ENCODE results near the gene MRPL44.
"Not testable (repeated sequence)": the region's sequence is repeated elsewhere in the genome, so short reads cannot be mapped to it uniquely, and the experiment has no call there.

Gene MRPL44

GRCh38 chr2:223937535-223937934 lies 19.7 kb upstream of the MRPL44 start:
- H3K4me2 ChIP-seq (ENCODE audit: low read length), result no peak overlapping the region
- no peak overlapping the region for H3K9ac ChIP-seq (ENCODE audit: low read length)
- no peaks in the 10 kb centered on the region for H3K9me3 ChIP-seq (ENCODE audit: insufficient read depth, low read depth, low read length)
- H3K18ac ChIP-seq (ENCODE audit: low read length), result no peak overlapping the region
- H2AK5ac ChIP-seq (ENCODE audit: low read length), result no peak overlapping the region
- no peaks in the 10 kb centered on the region for H3K27me3 ChIP-seq (ENCODE audit: insufficient read depth, low read length)
- no peaks in the 10 kb centered on the region for H3K36me3 ChIP-seq (ENCODE audit: control insufficient read depth in 1 of 2, insufficient read depth in 2 of 2, low read length in 2 of 2)
- no CpG with 5 or more reads among the region's 1 CpG for WGBS (ENCODE audit: extremely low coverage, insufficient coverage, insufficient read length)
- no peak overlapping the region for H2AFZ ChIP-seq (ENCODE audit: insufficient read depth, low read length, poor library complexity)
- no peak overlapping the region for H4K91ac ChIP-seq (ENCODE audit: low read depth, low read length)
- H3K79me1 ChIP-seq (ENCODE audit: low read length), result no peaks in the 10 kb centered on the region
- H2BK5ac ChIP-seq (ENCODE audit: low read depth, low read length, poor library complexity), result no peak overlapping the region
- peaks cover 7% of the 10 kb centered on the region for H3K79me2 ChIP-seq (ENCODE audit: control insufficient read depth, insufficient read depth, low read length, poor library complexity)
- H3K4me1 ChIP-seq (ENCODE audit: control insufficient read depth in 1 of 2, insufficient read depth in 2 of 2, low read length in 2 of 2), result peaks cover 0 to 3% of the 10 kb centered on the region in 2 experiments
- no peak overlapping the region for H2BK120ac ChIP-seq (ENCODE audit: insufficient read depth, low read length, poor library complexity)
- no peak overlapping the region for H3K4me3 ChIP-seq (ENCODE audit: low read depth, low read length)
- H2BK12ac ChIP-seq (ENCODE audit: low read length), result no peak overlapping the region
- H3K4ac ChIP-seq (ENCODE audit: low read depth, low read length), result no peak overlapping the region
- DNase-seq, result no peak
- H3K14ac ChIP-seq (ENCODE audit: low read length), result no peak overlapping the region
- H4K8ac ChIP-seq (ENCODE audit: low read depth, low read length), result no peak overlapping the region
- H4K12ac ChIP-seq (ENCODE audit: low read depth, low read length), result no peak overlapping the region
- no peak overlapping the region for H3K27ac ChIP-seq (ENCODE audit: low read depth, low read length)
- no peak overlapping the region for H3K23ac ChIP-seq (ENCODE audit: low read length)

DNA sequence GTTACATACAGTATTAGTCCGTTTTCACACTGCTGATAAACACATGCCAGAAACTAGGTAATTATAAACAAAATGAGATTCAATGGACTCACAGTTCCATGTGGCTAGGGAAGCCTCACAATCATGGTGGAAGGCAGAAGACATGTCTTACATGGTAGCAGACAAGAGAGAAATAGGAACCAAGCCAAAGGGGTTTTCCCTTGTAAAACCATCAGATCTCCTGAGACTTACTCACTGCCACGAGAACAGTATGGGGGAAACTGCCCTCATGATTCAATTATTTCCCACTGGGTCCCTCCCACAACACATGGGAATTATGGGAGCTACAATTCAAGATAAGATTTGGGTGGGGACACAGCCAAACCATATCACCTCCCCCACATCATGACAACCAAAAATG lies 17.8 kb upstream of the MRPL44 start:
- H3K18ac ChIP-seq (ENCODE audit: low read length); H4K91ac ChIP-seq (ENCODE audit: low read depth, low read length); H2AK5ac ChIP-seq (ENCODE audit: low read length); H3K79me2 ChIP-seq (ENCODE audit: control insufficient read depth, insufficient read depth, low read length, poor library complexity); H3K9ac ChIP-seq (ENCODE audit: low read length); H3K4me3 ChIP-seq (ENCODE audit: low read depth, low read length); H3K9me3 ChIP-seq (ENCODE audit: insufficient read depth, low read depth, low read length); H2BK120ac ChIP-seq (ENCODE audit: insufficient read depth, low read length, poor library complexity); H3K14ac ChIP-seq (ENCODE audit: low read length); H2BK5ac ChIP-seq (ENCODE audit: low read depth, low read length, poor library complexity); H3K79me1 ChIP-seq (ENCODE audit: low read length); H3K36me3 ChIP-seq (ENCODE audit: control insufficient read depth in 1 of 2, insufficient read depth in 2 of 2, low read length in 2 of 2); H3K4me1 ChIP-seq (ENCODE audit: control insufficient read depth in 1 of 2, insufficient read depth in 2 of 2, low read length in 2 of 2); H3K27me3 ChIP-seq (ENCODE audit: insufficient read depth, low read length); H3K23ac ChIP-seq (ENCODE audit: low read length); H2BK12ac ChIP-seq (ENCODE audit: low read length); H4K12ac ChIP-seq (ENCODE audit: low read depth, low read length); H3K4me2 ChIP-seq (ENCODE audit: low read length); H4K8ac ChIP-seq (ENCODE audit: low read depth, low read length); H3K27ac ChIP-seq (ENCODE audit: low read depth, low read length); H2AFZ ChIP-seq (ENCODE audit: insufficient read depth, low read length, poor library complexity): not testable (repeated sequence)
- peak overlapping the region; percentile 40 for H3K4ac ChIP-seq (ENCODE audit: low read depth, low read length)
- peak in 1 of 2 donors; percentile 9 for DNase-seq
- no CpG with 5 or more reads among the region's 2 CpGs for WGBS (ENCODE audit: extremely low coverage, insufficient coverage, insufficient read length)

- Histone ChIP-seq H2BK5ac (ENCODE audit: low read depth, low read length, poor library complexity) (no peak overlapping the region), H2BK120ac (ENCODE audit: insufficient read depth, low read length, poor library complexity) (no peak overlapping the region), H4K12ac (ENCODE audit: low read depth, low read length) (no peak overlapping the region), H3K4me3 (ENCODE audit: low read depth, low read length) (no peak overlapping the region), H3K14ac (ENCODE audit: low read length) (no peak overlapping the region), H3K4me1 (ENCODE audit: control insufficient read depth in 1 of 2, insufficient read depth in 2 of 2, low read length in 2 of 2) (no peaks in the 10 kb centered on the region), H2AFZ (ENCODE audit: insufficient read depth, low read length, poor library complexity) (no peak overlapping the region), H4K91ac (ENCODE audit: low read depth, low read length) (no peak overlapping the region), H3K9ac (ENCODE audit: low read length) (no peak overlapping the region), H3K18ac (ENCODE audit: low read length) (peak overlapping the region; percentile 20), H2BK12ac (ENCODE audit: low read length) (no peak overlapping the region), H2AK5ac (ENCODE audit: low read length) (no peak overlapping the region), H3K23ac (ENCODE audit: low read length) (no peak overlapping the region), H3K79me1 (ENCODE audit: low read length) (peaks cover 10% of the 10 kb centered on the region), H3K27me3 (ENCODE audit: insufficient read depth, low read length) (no peaks in the 10 kb centered on the region), H4K8ac (ENCODE audit: low read depth, low read length) (no peak overlapping the region), H3K4me2 (ENCODE audit: low read length) (no peak overlapping the region), H3K27ac (ENCODE audit: low read depth, low read length) (no peak overlapping the region), H3K4ac (ENCODE audit: low read depth, low read length) (peak overlapping the region; percentile 43), H3K9me3 (ENCODE audit: insufficient read depth, low read depth, low read length) (no peaks in the 10 kb centered on the region), H3K79me2 (ENCODE audit: control insufficient read depth, insufficient read depth, low read length, poor library complexity) (peaks cover 16% of the 10 kb centered on the region), H3K36me3 (ENCODE audit: control insufficient read depth in 1 of 2, insufficient read depth in 2 of 2, low read length in 2 of 2) (no peaks in the 10 kb centered on the region)
- DNase-seq, result no peak
- WGBS (ENCODE audit: extremely low coverage, insufficient coverage, insufficient read length), result no CpG with 5 or more reads among the region's 12 CpGs
These were observed 15.5 kb upstream of the MRPL44 start for GRCh38 chr2:223941579-223942277.

DNA sequence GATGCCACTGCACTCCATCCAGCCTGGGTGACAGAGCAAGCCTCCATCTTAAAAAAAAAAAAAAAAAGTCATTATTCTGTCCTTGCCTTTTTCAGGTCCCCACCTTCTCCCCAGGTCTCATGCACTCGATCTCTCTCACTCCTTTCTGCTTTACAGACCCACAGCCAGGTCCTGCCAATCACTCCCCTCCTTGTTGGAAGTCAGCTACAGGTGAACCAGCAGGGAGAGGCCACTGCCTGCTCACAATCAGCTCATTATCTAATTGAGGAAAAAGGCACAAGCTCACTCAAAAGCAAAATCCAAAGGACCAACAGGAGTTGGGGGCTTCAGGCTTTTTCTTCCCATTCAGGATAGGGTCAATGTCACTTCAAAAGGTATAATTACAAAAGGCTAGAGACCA lies 14.1 kb upstream of the MRPL44 start:
- Histone ChIP-seq H3K4me3 (ENCODE audit: low read depth, low read length) (no peak overlapping the region), H2BK120ac (ENCODE audit: insufficient read depth, low read length, poor library complexity) (no peak overlapping the region), H3K14ac (ENCODE audit: low read length) (no peak overlapping the region), H3K18ac (ENCODE audit: low read length) (no peak overlapping the region), H3K4me1 (ENCODE audit: control insufficient read depth in 1 of 2, insufficient read depth in 2 of 2, low read length in 2 of 2) (no peaks in the 10 kb centered on the region), H2AK5ac (ENCODE audit: low read length) (no peak overlapping the region), H4K91ac (ENCODE audit: low read depth, low read length) (no peak overlapping the region), H4K12ac (ENCODE audit: low read depth, low read length) (no peak overlapping the region), H3K9ac (ENCODE audit: low read length) (no peak overlapping the region), H3K79me1 (ENCODE audit: low read length) (peaks cover 10% of the 10 kb centered on the region), H2AFZ (ENCODE audit: insufficient read depth, low read length, poor library complexity) (no peak overlapping the region), H3K36me3 (ENCODE audit: control insufficient read depth in 1 of 2, insufficient read depth in 2 of 2, low read length in 2 of 2) (no peaks in the 10 kb centered on the region), H3K4me2 (ENCODE audit: low read length) (no peak overlapping the region), H3K4ac (ENCODE audit: low read depth, low read length) (peak overlapping the region; percentile 80), H2BK12ac (ENCODE audit: low read length) (no peak overlapping the region), H4K8ac (ENCODE audit: low read depth, low read length) (no peak overlapping the region), H3K27ac (ENCODE audit: low read depth, low read length) (no peak overlapping the region), H3K23ac (ENCODE audit: low read length) (no peak overlapping the region), H3K27me3 (ENCODE audit: insufficient read depth, low read length) (no peaks in the 10 kb centered on the region), H3K9me3 (ENCODE audit: insufficient read depth, low read depth, low read length) (no peaks in the 10 kb centered on the region), H3K79me2 (ENCODE audit: control insufficient read depth, insufficient read depth, low read length, poor library complexity) (peaks cover 16% of the 10 kb centered on the region), H2BK5ac (ENCODE audit: low read depth, low read length, poor library complexity) (no peak overlapping the region)
- no peak for DNase-seq
- no CpG with 5 or more reads among the region's 1 CpG for WGBS (ENCODE audit: extremely low coverage, insufficient coverage, insufficient read length)
